ENCODE results near the gene STAT3.
"Not testable (repeated sequence)": the region's sequence is repeated elsewhere in the genome, so short reads cannot be mapped to it uniquely, and the experiment has no call there.

DNA sequence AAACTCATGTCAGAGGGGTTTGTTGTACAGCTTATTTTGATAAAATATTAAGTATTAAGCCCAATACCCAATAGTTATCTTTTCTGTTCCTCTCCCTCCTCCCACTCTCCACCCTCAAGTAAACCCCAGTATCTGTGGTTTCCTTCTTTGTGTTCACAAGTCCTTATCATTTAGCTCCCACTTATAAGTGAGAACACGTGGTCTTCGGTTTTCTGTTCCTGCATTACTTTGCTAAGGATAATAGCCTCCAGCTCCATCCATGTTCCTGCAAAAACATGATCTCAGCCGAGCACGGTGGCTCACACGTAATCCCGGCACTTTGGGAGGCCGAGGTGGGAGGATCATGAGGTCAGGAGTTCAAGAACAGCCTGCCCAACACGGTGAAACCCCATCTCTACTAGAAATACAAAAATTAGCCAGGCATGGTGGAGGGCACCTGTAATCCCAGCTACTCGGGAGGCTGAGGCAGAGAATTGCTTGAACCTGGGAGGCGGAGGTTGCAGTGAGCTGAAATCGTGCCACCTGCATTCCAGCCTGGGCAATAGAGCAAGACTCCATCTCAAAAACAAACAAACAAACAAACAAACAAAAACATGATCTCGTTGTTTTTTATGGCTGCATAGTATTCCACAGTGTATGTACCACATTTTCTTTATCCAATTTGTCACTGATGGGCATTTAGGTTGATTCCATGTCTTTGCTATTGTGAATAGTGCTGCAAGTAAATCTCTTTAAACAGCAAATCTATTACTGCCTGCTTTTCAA, 19.3 kb downstream of the STAT3 start:
- TF ChIP-seq EP300 (IDR thresholded peaks at IDR 0.05; ENCODE audit: borderline replicate concordance in 1 of 2, low read depth in 1 of 2, low read length in 1 of 2); SMC3 (IDR thresholded peaks at IDR 0.05; ENCODE audit: low read depth, low read length); EZH2phosphoT487 (IDR thresholded peaks at IDR 0.05; ENCODE audit: borderline replicate concordance, low read depth); MAX (IDR thresholded peaks at IDR 0.05; ENCODE audit: low read depth); ELF1 (IDR thresholded peaks at IDR 0.05); NFIC (IDR thresholded peaks at IDR 0.05; ENCODE audit: borderline replicate concordance); RFX5 (IDR thresholded peaks at IDR 0.05; ENCODE audit: low read length); GATA2 (CRISPR knock-in tag; IDR thresholded peaks at IDR 0.05); CHD2 (IDR thresholded peaks at IDR 0.05; ENCODE audit: low read length, partially characterized antibody): not testable (repeated sequence)
- TF ChIP-seq, protein P1, sequence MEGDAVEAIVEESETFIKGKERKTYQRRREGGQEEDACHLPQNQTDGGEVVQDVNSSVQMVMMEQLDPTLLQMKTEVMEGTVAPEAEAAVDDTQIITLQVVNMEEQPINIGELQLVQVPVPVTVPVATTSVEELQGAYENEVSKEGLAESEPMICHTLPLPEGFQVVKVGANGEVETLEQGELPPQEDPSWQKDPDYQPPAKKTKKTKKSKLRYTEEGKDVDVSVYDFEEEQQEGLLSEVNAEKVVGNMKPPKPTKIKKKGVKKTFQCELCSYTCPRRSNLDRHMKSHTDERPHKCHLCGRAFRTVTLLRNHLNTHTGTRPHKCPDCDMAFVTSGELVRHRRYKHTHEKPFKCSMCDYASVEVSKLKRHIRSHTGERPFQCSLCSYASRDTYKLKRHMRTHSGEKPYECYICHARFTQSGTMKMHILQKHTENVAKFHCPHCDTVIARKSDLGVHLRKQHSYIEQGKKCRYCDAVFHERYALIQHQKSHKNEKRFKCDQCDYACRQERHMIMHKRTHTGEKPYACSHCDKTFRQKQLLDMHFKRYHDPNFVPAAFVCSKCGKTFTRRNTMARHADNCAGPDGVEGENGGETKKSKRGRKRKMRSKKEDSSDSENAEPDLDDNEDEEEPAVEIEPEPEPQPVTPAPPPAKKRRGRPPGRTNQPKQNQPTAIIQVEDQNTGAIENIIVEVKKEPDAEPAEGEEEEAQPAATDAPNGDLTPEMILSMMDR (IDR thresholded peaks at IDR 0.05), result not testable (repeated sequence)
- TF ChIP-seq, protein P2, sequence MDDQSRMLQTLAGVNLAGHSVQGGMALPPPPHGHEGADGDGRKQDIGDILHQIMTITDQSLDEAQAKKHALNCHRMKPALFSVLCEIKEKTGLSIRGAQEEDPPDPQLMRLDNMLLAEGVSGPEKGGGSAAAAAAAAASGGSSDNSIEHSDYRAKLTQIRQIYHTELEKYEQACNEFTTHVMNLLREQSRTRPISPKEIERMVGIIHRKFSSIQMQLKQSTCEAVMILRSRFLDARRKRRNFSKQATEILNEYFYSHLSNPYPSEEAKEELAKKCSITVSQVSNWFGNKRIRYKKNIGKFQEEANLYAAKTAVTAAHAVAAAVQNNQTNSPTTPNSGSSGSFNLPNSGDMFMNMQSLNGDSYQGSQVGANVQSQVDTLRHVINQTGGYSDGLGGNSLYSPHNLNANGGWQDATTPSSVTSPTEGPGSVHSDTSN (IDR thresholded peaks at IDR 0.05), result not testable (repeated sequence)
